ENCODE results near the gene ABI3BP.
"Not testable (repeated sequence)": the region's sequence is repeated elsewhere in the genome, so short reads cannot be mapped to it uniquely, and the experiment has no call there.

The ABI3BP gene, protein sequence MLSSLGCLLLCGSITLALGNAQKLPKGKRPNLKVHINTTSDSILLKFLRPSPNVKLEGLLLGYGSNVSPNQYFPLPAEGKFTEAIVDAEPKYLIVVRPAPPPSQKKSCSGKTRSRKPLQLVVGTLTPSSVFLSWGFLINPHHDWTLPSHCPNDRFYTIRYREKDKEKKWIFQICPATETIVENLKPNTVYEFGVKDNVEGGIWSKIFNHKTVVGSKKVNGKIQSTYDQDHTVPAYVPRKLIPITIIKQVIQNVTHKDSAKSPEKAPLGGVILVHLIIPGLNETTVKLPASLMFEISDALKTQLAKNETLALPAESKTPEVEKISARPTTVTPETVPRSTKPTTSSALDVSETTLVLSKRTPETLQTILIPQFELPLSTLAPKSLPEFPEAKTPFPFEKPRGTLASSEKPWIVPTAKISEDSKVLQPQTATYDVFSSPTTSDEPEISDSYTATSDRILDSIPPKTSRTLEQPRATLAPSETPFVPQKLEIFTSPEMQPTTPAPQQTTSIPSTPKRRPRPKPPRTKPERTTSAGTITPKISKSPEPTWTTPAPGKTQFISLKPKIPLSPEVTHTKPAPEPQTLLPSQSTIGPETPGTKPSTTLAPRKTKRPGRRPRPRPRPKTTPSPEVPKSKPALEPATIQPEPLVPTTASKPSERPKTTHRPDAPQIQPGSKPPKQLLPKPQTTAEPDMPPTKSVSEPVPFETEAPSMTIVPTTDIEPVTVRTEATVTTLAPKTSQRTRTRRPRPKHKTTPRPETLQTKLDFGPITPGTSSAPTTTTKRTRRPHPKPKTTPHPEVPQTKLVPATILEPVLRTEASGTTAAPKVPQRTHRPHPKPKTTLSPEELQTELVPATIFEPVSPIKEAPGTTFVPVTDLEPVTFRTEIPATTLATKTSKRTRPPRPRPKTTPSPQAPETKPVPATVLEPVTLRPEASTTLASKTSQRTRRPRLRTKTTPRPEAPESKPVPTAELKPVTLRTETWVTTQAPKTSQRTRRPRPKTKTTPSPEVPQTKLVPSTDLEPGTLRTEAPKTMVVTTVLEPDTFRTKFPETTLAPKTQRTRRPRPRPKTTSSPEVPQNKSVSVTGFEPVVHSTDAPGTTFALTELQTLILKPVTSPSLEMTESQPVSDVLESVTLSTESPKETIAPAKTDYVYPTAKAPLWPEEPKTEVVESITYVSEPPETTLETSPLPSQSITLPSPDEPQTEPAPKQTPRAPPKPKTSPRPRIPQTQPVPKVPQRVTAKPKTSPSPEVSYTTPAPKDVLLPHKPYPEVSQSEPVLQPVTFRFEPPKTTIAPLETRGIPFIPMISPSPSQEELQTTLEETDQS (N-terminal part only)

DNA sequence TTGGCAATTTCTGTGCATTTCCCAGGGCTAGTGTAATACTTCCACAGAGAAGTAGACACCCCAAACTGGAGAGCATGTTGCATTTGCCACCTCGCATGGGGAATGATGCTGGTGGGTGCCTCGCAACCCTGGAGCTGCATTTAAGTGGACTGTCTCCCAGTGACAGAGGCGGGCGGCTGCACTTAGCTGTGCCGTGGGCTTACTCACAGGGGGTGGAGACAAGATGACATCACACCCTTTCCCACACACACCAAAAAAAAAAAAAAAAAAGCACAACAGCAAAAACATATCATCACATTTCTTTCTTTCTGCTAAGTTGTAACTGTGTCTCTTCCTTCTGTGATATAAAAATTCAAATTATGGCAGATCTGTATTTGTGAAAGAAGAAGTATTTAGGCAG lies at the start of gene ABI3BP:
Gene ABI3BP (minus strand): TSS at position 113 of the 400 bp plus-strand sequence. CDS start 37 bp downstream, at position 76.
- DNase-seq (ENCODE audit: low spot score) = peak; percentile 59

DNA sequence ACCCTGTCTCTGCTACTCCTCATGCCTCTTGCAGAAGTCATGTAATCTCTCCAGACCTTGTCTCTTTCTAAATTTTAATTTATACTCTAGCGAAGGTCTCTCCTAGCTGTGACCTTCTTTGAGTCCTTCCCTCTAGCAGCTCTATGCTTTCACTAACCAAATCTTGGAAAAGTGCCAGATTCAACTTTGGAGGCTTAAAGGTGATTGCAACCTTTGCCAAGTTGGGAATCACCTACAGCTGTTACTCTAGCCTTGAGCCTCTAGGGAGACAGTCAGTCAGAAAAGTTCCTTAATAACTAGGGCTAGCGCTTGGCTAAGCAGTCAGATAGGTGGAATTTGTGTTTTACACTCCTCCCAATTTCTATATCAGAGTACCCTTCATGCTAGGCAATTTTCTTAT lies 46.1 kb upstream of the ABI3BP start:
- no peak for DNase-seq (ENCODE audit: low spot score)

DNA sequence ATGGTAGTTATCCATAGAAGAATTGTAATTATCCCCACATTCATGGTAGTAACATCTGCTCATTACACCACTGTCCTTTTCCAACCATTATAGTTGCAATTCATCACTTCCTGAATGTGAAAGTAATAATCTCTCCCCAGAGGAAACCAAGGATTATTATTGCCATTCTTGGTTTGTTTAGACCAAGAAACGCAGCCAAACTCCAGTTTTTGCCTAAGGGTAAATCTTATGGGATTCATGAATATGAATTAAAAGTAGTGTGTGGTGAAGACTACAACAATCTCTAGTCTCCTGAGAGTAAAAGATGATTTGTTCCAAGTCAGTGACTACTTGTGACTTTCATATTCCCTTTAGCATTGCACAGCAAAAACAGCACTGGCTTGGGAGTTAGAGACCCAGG lies 45.7 kb upstream of the ABI3BP start:
- DNase-seq (ENCODE audit: low spot score) = no peak

- no peak for DNase-seq (ENCODE audit: low spot score)
Measured at GRCh38 chr3:101038393-101038792, 45.2 kb upstream of the ABI3BP start.

DNA sequence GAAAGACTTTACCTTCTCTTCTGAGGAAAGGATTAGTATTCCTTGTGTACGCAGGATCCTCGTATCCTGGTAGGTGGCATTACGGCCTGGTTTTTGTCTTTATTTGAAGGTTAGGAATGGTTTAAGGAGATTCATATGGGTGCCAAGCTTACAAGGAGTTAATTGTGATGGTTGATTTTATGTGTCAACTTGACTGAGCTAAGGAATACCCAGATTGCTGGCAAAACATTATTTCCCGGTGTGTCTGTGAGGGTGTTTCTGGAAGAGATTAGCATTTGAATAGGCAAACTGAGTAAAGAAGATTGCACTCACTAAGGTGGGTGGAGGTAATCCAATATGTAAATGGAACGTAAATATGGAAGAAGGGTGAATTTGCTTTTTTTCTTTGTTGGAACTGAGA lies 44.4 kb upstream of the ABI3BP start:
- no peak for DNase-seq (ENCODE audit: low spot score)

DNA sequence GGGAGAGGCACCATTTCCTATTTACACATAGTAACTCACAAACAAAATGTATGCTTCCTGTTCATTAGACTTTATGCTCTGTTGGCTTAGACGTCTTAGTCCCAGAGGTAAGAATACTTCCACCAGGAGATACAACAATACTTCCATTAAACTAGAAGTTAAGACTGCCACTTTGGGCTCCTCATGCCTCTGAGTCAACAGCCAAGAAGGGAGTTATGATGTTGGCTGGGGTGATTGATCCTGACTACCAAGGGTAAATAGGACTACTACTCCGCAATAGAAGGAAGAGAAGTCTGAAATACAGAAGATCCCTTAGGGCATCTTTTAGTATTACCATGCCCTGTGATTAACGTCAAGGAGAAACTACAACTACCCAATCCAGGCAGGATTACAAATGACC lies 43.5 kb upstream of the ABI3BP start:
- no peak for DNase-seq (ENCODE audit: low spot score)

DNA sequence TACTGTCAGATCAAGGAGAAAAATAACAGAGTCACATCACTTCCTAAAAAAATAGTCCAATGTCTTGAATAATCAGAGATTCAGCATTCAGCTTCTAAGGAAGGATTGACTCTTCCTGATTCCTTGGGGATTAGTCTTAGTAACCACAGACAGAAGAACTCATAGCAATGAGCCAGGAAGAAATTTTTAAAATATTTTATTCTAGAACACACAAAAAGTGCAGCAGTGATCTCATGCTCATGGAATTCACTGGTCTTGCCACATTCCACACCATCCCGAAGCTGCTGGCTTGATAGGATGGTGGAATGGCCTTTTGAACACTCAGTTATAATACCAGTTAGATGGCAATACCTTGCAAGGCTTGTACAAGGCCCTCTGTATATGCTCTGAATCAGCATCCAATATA lies 43.0 kb upstream of the ABI3BP start:
- DNase-seq (ENCODE audit: low spot score) = peak; percentile 36

DNA sequence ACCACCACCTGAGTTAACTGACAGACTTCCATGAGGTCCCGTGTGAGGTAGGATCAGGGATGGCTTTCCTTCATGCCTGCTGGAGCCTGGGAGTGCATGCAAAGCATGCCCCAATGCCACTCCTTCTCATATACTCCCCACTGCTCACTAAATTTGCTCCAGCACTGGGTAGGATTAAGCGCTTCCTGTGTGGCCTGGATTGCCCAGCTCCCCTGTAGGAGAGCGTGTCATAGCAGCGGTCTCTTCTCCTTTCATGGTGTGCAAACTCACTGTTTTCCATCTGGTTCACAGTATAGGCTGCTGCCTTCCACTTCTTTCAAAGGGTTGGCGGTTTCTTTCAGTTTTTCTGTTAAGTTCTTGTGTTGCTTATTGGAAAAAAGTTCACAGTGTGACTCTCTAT lies 34.1 kb upstream of the ABI3BP start:
- DNase-seq (ENCODE audit: low spot score) = no peak

- no peak for DNase-seq (ENCODE audit: low spot score)
Measured at GRCh38 chr3:101026881-101027280, 33.7 kb upstream of the ABI3BP start.

DNA sequence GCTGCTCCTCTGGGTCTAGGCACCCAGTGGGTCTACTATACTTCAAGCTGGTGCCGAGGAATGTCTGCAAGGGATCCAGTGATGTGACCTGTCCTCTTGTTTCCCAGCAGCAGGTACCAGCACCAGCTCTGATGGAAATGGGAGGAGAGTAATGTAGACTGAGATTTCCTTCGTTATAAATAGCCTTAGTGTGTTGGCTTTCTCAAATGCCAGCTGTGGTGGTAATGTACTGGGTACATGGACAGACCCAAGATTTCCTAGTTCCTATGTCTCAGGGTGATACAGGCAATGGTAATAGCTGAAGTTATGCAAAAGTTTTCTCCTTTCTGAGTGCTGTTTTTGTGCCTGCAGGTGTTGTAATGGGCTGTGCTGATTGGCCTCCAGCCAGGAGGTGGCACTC lies 33.0 kb upstream of the ABI3BP start:
- DNase-seq (ENCODE audit: low spot score) = no peak

- DNase-seq (ENCODE audit: low spot score) = no peak
Measured at GRCh38 chr3:101020351-101021015, 27.3 kb upstream of the ABI3BP start.

GRCh38 chr3:101017017-101017416 lies 23.8 kb upstream of the ABI3BP start:
- no peak for DNase-seq (ENCODE audit: low spot score)

DNA sequence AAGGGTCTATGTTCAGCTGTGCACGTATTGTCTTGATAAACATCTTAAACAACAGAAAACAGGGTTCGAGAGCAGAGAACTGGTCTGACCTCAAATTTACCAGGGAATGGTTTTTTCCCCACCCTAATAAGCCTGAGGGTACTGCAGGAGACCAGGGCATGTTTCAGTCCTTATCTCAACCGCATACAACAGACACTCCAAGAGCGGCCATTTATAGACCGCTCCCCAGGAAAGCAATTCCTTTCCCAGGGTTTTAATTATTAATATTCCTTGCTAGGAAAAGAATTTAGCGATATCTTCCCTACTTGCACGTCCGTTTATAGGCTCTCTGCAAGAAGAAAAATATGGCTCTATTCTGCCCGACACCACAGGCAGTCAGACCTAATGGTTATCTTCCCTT lies 19.1 kb upstream of the ABI3BP start:
- DNase-seq (ENCODE audit: low spot score) = not testable (repeated sequence)

DNA sequence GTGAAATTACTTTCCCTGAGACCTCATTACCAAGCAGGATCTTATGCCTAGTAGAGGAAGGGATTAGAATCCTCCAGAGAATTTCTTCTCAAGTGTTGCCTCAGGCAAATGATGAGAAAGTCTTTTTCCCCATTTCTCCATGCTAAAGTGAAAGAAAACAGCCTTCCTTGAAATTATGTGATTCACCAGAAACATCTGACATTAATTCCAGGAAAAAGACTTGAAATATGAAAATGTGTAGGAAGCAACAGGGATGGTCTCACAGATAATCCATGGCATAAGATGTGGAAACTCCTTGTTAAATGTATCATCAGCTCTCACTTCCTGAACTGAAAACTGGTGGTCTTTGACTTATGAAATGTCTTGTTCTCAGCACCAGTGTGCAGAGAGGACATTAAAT lies 17.9 kb upstream of the ABI3BP start:
- DNase-seq (ENCODE audit: low spot score) = no peak

DNA sequence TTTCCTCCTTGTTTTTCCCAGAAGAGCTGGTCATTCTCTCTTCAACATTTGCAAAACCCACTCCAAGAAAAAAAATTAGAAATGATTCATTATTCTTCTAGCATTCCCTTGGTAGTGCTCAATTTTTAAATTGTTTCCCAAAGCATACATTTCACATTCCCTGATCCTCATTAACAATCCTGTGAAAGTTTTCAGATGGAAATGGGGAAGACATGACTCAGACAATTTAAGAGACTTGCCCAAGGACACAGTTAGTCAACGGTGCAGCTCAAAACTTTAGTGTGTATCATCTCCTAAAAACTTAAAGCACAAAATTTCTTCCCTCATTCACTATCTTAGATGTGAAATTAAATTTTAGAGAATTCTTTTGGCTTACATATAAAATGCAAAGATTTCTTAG lies 17.1 kb upstream of the ABI3BP start:
- DNase-seq (ENCODE audit: low spot score) = no peak

DNA sequence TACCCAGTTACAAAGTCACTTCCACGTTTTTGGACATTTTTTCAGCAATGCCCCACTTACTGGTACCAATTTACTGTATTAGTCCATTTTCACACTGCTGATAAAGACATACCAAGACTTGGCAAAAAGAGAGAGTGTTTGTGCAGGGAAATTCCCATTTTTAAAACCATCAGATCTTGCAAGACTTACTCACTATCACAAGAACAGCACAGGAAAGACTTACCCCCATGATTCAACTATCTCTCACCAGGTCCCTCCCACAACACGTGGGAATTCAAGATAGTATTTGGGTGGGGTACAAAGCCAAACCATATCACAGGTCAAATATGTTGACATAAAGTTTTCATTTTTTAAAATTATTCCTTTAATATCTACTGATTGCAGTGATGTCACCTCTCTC lies 16.2 kb upstream of the ABI3BP start:
- DNase-seq (ENCODE audit: low spot score) = no peak

DNA sequence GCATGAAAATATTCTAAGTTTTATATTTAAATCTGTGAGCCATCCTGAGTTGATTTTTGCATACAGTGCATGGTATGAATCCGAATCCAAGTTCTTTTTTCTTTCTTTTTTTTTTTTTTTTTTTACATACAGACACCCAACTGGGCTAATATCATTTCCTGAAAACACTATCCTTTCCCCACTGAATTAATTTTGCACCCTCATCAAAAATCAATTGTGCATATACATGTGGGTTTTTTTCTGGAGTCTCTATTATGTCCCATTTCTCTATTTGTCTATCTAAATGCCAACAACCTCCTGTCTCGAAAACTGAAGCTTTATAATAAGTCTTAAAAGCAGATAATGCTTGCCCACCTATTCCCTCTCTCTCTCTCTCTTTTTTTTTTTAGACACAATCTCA lies 5.9 kb upstream of the ABI3BP start:
- DNase-seq (ENCODE audit: low spot score) = no peak

DNA sequence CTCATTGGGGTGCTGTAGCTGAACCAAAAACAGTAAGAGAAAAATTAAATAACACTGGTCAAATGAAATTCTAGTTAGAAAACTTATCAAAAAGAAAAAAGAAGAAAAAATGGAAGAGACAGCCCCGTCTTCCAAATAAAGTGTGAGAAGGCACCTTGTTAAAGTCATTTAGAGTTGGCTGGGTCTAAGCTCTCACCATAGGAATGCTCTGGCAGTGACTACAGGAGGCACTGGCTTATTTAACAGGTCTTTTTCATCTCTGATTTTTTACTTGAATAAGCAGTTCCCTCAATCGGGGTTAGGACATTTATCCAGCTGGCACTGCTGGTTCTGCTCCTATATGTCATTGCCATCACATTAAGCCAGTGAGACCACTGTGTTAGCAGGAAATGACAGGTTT lies 1.6 kb upstream of the ABI3BP start:
- no peak for DNase-seq (ENCODE audit: low spot score)

DNA sequence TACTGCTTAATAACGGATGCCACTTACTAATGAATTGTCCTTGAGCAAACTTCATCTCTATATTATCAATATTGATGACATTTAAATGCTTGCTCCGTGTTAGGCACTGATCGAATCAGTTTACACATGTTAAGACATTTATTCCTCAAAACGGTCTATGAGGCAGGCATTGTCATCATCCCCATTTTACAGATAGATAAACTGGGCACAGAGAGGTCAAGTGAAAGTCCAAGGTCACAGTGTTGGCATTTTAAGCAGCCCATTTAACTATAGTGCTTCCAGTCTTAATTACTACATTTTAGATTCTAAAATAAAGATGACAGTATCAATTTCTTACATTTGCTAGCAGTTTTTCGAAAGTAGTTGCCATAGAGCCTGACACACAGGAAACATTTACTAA lies 966 bp upstream of the ABI3BP start:
- DNase-seq (ENCODE audit: low spot score) = no peak

DNA sequence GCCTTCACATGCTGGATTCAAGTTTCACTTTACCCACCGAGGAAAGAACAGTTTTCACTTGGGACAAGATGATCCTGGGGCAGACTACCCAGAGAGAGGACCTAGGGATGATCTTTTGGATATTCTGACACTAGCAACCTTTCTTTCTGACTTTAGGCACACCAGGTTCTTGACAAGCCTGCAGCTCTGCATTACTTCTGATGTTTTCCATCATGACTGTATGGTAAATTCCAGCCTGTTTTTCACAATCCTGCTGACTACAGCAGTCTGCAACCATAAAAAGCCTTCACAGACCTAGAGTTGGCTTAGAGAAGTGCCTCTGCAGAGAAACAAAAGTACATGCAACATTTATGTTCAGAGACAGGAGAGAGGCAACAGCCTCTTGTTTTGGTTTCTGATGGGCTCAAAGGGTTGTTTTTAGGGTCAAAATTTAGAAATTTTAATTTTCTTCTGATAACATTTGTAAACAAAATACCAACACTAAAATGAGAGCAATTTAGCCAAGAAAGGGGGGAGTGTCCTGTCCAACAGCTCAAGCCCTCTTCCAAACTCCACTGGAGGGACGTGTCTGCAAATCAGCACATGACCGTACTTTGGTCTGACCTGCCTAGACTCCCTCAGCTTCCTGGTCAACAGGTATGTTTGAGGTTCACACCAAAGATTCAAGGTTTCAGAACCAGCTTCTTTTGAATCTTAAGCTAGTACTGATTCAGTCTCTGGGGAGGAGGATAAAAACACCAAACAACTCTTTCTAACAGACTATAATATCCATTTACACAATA lies 799 bp downstream of the ABI3BP start:
- DNase-seq (ENCODE audit: low spot score) = no peak

DNA sequence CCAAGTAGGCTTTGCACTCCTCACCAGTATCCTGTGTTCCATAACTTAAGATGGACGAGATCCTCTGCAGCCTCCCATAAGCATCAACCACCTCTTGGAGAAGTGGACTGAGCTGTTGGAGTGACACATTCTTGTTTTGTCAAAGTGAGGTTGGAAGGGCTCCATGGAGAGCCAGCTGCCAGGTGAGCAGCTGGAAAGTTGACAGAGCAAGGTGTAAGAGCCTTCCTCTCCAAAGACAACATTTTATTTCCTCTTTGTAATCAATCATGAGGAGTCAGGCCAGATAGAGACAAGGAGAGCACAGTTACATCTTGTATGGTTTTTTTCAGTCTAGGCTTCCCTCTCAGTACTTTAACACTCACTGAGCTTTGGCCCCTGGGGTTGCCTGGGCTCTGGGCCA lies 5.1 kb downstream of the ABI3BP start:
- no peak for DNase-seq (ENCODE audit: low spot score)

Data from hepatic stellate cell (primary cell).